GM13976 (cell line): ENCODE data around the gene ITGA11.

Source experiments
- DNase-seq: peaks from one replicate; pipeline ENCODE4 v3.0.0; 2012; ENCODE audit warnings: low spot score
- CTCF ChIP-seq: IDR thresholded peaks from 2 replicates; pipeline ENCODE4 v1.5.1; 2012; ENCODE audit warnings: borderline replicate concordance, mild to moderate bottlenecking; ENCODE audit not compliant: insufficient read depth; ENCODE audit errors: extremely low read depth, missing control alignments, control extremely low read depth
- in situ Hi-C: fragments of 300-500 bp; cut with MboI; formaldehyde crosslinking; loops from one replicate; pipeline ENCODE4 v1.12.0; 2022; ENCODE audit warnings: low sequenced_read_pairs, mixed read lengths, inconsistent platforms; ENCODE audit not compliant: unreplicated experiment

Gene ITGA11

GRCh38 chr15:68442041-68442440 is 10.1 kb upstream of the ITGA11 start:
- in situ Hi-C loops = no loop called here
- DNase-seq = no peak
- no peak for TF ChIP-seq CTCF

DNA sequence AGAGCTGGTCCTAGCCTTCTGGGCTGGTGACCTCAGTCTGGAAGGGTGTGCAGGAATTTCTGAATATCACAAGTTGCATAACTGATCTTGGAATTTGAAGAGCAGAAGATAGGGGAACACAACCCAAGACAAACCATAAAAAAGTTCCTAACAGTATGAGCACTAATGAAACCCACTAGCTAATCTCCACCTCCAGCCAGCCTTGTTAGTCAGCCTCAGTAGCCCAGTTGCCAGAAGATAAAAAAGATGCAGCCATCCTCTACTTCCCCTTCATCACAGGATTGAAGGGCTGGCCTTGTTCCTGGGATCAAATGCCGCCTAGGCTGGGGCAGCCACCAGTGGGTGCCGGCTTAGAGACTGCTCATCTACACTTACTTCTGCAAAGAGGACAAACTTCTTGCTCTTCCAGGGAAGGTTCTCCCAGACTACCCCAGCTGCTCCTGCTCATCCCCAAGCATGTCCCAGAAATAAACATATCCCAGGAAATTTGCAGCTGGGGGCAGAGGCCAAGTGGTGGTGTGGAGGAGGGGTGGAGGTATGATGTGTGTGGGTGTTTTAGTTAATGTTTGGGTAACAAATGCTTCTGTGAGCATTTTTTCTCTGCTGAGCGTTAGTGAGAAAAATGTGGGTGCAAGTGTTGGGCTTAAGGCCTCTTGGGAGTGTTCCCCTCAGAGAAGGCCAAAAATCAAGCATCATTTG is 9.2 kb upstream of the ITGA11 start:
- in situ Hi-C loops = no loop called here
- no peak for DNase-seq
- TF ChIP-seq CTCF = no peak

DNA sequence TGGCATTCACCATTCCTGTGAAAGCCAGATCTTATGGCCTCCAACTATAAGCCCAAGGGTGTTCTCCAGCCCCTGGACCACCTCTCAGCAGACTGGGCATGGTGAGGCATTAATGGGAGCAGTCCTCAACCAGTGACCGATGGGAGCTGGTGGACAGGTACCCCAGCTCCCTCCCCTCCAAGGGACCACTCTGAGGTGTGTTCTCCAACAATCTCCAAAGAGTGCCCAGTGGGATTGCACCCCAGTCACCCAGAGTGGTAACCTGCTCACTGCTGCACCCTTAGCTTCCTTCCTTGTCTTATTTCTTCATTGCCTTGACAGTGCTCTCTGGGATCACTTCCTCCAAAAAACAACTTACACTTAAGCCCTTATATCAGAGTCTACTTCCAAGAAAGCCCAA is 8.2 kb upstream of the ITGA11 start:
- TF ChIP-seq CTCF = no peak
- in situ Hi-C loops = no loop called here

GRCh38 chr15:68439506-68439905 is 7.5 kb upstream of the ITGA11 start:
- in situ Hi-C loops = no loop called here
- TF ChIP-seq CTCF = no peak
- no peak for DNase-seq

More for the DNA sequence above, 8.2 kb upstream of the ITGA11 start:
- DNase-seq = no peak

GRCh38 chr15:68436680-68437079 is 4.7 kb upstream of the ITGA11 start:
- no peak for TF ChIP-seq CTCF
- in situ Hi-C loops = no loop called here
- no peak for DNase-seq

- DNase-seq = no peak
- TF ChIP-seq CTCF = no peak
- in situ Hi-C loops = no loop called here
These were observed 4.0 kb upstream of the ITGA11 start for GRCh38 chr15:68435966-68436365.
